Esophagus squamous epithelium (tissue), 5 donors: ENCODE data around the gene NLGN1. TPM values are rescaled to one million over a fixed set of nuclear protein-coding genes. Genes with fewer than 3 reads are reported as not detected.

Experiments used
- DNase-seq: peaks from one replicate; lab custom pipeline; 2025; lab: John Stamatoyannopoulos, UW
- H3K27ac ChIP-seq, 4 donors: fragments of 200-600 bp; sonication (generic); one replicate each; pipeline ENCODE4 v1.5.1; 2016 to 2019; ENCODE audit warnings: mild to moderate bottlenecking in 1 of 4
- H3K27me3 ChIP-seq, 4 donors: fragments of 200-600 bp; sonication (generic); 1 replicate in 3 of 4; 2 replicates in 1 of 4; pipeline versions ENCODE4 v1.5.1 to v1.6.0; 2017 to 2021; ENCODE audit warnings: antibody characterized with exemption in 1 of 4
- H3K36me3 ChIP-seq, 3 donors: fragments of 200-600 bp; sonication (generic); one replicate each; pipeline ENCODE4 v1.5.1; 2016 to 2019
- H3K4me1 ChIP-seq, 3 donors: fragments of 200-600 bp; sonication (generic); one replicate each; pipeline ENCODE4 v1.5.1; 2017 to 2019
- H3K4me3 ChIP-seq, 4 donors: fragments of 200-600 bp; sonication (generic); 1 replicate in 3 of 4; 2 replicates in 1 of 4; pipeline ENCODE4 v1.5.1; 2016 to 2019; ENCODE audit warnings: mild to moderate bottlenecking in 2 of 4, moderate library complexity in 1 of 4
- H3K9me3 ChIP-seq, 3 donors: fragments of 200-600 bp; sonication (generic); one replicate each; pipeline ENCODE4 v1.5.1; 2016 to 2019
- POLR2A ChIP-seq, 4 donors: fragments of 450-650 bp; IDR thresholded peaks; one replicate each; pipeline ENCODE4 v1.6.1; 2017; ENCODE audit warnings: antibody characterized with exemption in 4 of 4, mild to moderate bottlenecking in 4 of 4, moderate library complexity in 3 of 4
- WGBS, 2 donors: methylation state at CpG; one replicate each; pipeline ENCODE4 v1.1.5; 2018; 5-methylcytosine and 5-hydroxymethylcytosine counted together
- intact Hi-C: fragments of 100-400 bp; cut with DNase I; formaldehyde crosslinking; loops from one replicate; pipeline ENCODE4 v1.15.0; 2022
- total RNA-seq, 4 donors: library from RNA; depleted of rRNA; stranded (reverse); fragments of >200 nt; gene quantifications; one replicate each; pipeline ENCODE4 v1.1.0, GENCODE V29; 2016
- TF ChIP-seq, protein P1 (sequence below), 6 experiments: fragments of 450-650 bp in 4 of 6; fragments of 200-600 bp in 2 of 6; sonication (generic) in 2 of 6; IDR thresholded peaks; one replicate each; pipeline ENCODE4 v1.5.1; 2016 to 2019; ENCODE audit warnings: antibody characterized with exemption in 6 of 6, mild to moderate bottlenecking in 4 of 6, moderate library complexity in 4 of 6
- donor health status: DM: yes; HTN: yes; CAD: no.

NLGN1 gene
- total RNA-seq, 4 donors from 2014 or later: 0.34 to 12.6 (median 2.9) TPM

DNA sequence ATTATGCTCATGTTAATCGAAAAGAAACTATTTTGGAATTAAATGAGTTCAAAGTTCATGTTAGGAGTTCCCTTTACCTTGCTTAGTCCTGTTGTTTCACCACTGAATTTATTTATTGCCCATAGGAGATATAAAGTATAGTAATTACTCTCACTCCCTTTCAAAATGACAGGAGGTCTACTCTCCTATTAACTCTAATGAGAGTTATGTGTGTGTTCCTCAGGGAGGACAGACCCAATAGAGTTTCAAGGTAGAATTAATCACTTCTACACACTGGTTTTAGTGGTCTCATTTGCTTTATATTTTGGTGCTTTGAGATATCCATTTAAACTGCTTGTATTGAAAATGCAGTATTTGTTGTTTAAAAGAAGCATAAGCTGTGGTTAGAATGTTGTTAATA lies 398.9 kb downstream of the NLGN1 start:
- no peaks in the 10 kb centered on the region for H3K36me3 ChIP-seq
- no peaks in the 10 kb centered on the region for H3K9me3 ChIP-seq
- no peak for DNase-seq
- H3K4me1 ChIP-seq: no peaks in the 10 kb centered on the region
- H3K27me3 ChIP-seq: no peaks in the 10 kb centered on the region
- TF ChIP-seq, protein P1, sequence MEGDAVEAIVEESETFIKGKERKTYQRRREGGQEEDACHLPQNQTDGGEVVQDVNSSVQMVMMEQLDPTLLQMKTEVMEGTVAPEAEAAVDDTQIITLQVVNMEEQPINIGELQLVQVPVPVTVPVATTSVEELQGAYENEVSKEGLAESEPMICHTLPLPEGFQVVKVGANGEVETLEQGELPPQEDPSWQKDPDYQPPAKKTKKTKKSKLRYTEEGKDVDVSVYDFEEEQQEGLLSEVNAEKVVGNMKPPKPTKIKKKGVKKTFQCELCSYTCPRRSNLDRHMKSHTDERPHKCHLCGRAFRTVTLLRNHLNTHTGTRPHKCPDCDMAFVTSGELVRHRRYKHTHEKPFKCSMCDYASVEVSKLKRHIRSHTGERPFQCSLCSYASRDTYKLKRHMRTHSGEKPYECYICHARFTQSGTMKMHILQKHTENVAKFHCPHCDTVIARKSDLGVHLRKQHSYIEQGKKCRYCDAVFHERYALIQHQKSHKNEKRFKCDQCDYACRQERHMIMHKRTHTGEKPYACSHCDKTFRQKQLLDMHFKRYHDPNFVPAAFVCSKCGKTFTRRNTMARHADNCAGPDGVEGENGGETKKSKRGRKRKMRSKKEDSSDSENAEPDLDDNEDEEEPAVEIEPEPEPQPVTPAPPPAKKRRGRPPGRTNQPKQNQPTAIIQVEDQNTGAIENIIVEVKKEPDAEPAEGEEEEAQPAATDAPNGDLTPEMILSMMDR (IDR thresholded peaks at IDR 0.05): no peak
- no peak for TF ChIP-seq POLR2A (IDR thresholded peaks at IDR 0.05)
- intact Hi-C loops: no loop called here
- WGBS, 2 donors: 67% methylated on average over 1 of the region's 1 CpG
- no peak overlapping the region for H3K4me3 ChIP-seq
- no peak overlapping the region for H3K27ac ChIP-seq

DNA sequence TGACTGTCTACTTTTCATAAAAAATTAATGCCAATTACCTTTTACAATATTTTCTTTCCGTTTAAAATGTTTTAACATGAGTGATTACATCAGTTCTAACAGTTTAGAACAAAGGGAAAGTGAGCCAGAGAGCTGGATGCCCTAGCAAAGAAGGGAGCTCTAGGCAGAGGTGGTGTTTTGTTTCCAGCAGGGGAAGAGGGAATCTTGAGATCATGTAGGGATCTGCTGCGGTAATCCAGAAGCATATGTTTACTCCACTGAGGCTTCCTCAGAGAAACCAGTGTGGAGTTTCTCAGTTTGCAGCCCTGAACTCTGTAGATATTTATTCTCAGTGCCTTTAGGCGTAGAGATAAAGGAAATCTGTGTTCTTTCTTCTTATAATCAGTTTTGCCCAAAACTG lies 399.3 kb downstream of the NLGN1 start:
- intact Hi-C loops: no loop called here
- Histone ChIP-seq H3K9me3 (no peaks in the 10 kb centered on the region), H3K4me3 (no peak overlapping the region), H3K36me3 (no peaks in the 10 kb centered on the region), H3K4me1 (no peaks in the 10 kb centered on the region), H3K27ac (no peak overlapping the region), H3K27me3 (no peaks in the 10 kb centered on the region)
- WGBS, 2 donors: 46 to 57% methylated on average over 3 of the region's 3 CpGs
- TF ChIP-seq, protein P1 (IDR thresholded peaks at IDR 0.05): no peak
- TF ChIP-seq POLR2A (IDR thresholded peaks at IDR 0.05): no peak
- DNase-seq: no peak

DNA sequence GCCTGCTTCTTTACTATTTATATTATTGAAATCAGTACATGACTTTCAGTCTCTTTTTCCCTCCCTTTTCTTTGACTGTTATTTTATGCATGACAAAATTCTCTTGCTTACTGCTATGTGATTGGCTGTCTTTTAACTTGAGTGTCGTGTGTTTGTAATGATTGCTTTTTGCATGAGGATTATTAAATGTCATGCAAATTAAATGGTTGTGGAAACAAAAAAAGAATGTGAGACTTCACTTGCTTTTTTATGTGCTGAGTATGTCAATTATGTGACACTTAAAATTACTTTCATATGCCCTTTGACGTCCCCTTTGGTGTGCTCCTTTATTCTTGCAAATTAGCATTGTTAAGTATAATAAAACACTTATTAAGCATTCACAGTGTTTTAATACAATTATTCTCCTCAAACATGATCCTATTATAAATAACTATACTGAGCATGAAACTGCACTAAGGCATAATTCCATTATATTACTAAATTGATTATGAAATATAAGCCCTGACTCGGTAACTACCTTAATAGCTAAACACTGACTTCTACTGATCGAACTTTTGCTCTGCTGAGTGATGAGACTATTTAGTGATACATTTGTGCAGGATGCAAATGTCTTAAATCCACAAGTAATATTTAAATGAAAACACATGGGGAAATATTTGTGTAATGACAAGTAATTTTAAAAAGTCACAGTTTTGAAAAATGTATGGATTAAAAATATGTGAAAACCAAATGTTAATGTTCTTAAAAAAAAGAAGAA lies 401.7 kb downstream of the NLGN1 start:
- H3K27me3 ChIP-seq: no peaks in the 10 kb centered on the region
- no peak for TF ChIP-seq POLR2A (IDR thresholded peaks at IDR 0.05)
- TF ChIP-seq, protein P1 (IDR thresholded peaks at IDR 0.05): no peak

DNA sequence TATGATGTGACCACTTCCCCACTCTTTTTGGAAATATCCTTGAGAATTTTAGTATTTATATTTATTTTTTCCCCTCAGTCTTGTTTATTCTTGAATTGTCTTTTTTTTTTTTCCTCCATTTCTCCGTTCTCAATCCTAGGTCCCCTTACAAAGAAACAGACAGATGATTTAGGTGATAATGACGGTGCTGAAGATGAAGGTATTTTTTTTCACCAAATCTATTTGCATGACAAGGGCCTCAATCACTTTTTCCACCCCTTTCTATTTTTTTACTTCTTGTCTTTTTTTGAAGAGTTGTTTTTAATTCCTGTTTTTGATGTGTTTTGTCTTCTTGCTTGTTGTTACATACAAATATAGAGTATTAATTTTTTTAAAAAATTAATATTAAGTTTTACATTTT lies 402.6 kb downstream of the NLGN1 start:
- intact Hi-C loops: no loop called here
- no peak overlapping the region for H3K4me3 ChIP-seq
- 38 to 70% methylated on average over 2 of the region's 2 CpGs for WGBS, 2 donors
- no peaks in the 10 kb centered on the region for H3K9me3 ChIP-seq
- TF ChIP-seq, protein P1 (IDR thresholded peaks at IDR 0.05): no peak
- no peak for TF ChIP-seq POLR2A (IDR thresholded peaks at IDR 0.05)
- no peak for DNase-seq
- H3K27ac ChIP-seq: no peak overlapping the region
- no peaks in the 10 kb centered on the region for H3K27me3 ChIP-seq
- H3K36me3 ChIP-seq: no peaks in the 10 kb centered on the region
- H3K4me1 ChIP-seq: no peaks in the 10 kb centered on the region

More for the DNA sequence above, 401.7 kb downstream of the NLGN1 start:
- Histone ChIP-seq H3K4me3 (no peak overlapping the region), H3K4me1 (no peaks in the 10 kb centered on the region), H3K9me3 (no peaks in the 10 kb centered on the region), H3K27ac (no peak overlapping the region), H3K36me3 (no peaks in the 10 kb centered on the region)
- 70 to 78% methylated on average over 4 of the region's 4 CpGs for WGBS, 2 donors
- DNase-seq: no peak
- intact Hi-C loops: no loop called here

DNA sequence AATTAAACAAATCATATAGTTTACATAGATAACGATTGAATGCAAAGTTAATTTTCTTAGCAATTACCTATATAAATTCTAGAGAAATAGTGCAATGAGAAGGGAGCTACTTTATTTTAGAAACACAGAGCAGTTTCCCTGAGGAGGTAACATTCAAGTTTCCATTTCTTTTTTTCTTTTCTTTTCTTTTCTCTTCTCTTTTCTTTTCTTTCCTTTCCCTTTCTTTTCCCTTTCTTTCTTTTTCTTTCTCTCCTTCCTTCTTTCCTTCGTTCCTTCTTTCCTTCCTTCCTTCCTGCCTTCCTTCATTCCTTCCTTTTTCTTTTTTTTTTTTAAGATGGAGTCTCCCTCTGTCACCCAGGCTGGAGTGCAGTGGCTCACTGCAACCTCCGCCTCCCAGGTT lies 417.3 kb downstream of the NLGN1 start:
- no peak overlapping the region for H3K4me3 ChIP-seq
- no peaks in the 10 kb centered on the region for H3K36me3 ChIP-seq
- 66 to 82% methylated on average over 3 of the region's 3 CpGs for WGBS, 2 donors
- no peaks in the 10 kb centered on the region for H3K9me3 ChIP-seq
- H3K27ac ChIP-seq: no peak overlapping the region
- no peak for TF ChIP-seq POLR2A (IDR thresholded peaks at IDR 0.05)
- TF ChIP-seq, protein P1 (IDR thresholded peaks at IDR 0.05): no peak
- no peaks in the 10 kb centered on the region for H3K4me1 ChIP-seq
- no peaks in the 10 kb centered on the region for H3K27me3 ChIP-seq
- DNase-seq: no peak
- intact Hi-C loops: no loop called here
